ENCODE measurements around the gene OPN1MW2. TPM values are rescaled to one million over a fixed set of nuclear protein-coding genes. Genes with fewer than 3 reads are reported as not detected.
"Not testable (repeated sequence)": the region's sequence is repeated elsewhere in the genome, so short reads cannot be mapped to it uniquely, and the experiment has no call there.

The OPN1MW2 gene
- total RNA-seq, 2 experiments from 2014 or later: not detected

GRCh38 chrX:154233620-154234019 is 14.1 kb downstream of the OPN1MW2 start:
- H3K27ac ChIP-seq (ENCODE audit: low read depth, low read length, poor library complexity, severe bottlenecking); BruUV-seq (replicated peaks); intact Hi-C loops (cut with micrococcal nuclease; ENCODE audit: unreplicated experiment); H3K9me2 ChIP-seq (ENCODE audit: insufficient read depth, low read length); H3K4me2 ChIP-seq (ENCODE audit: low read length); H3K4me1 ChIP-seq (ENCODE audit: insufficient read depth, low read length, poor library complexity, severe bottlenecking); H3K79me2 ChIP-seq (ENCODE audit: insufficient read depth, low read depth, low read length); H3K9me3 ChIP-seq (ENCODE audit: low read length); H4K20me1 ChIP-seq (ENCODE audit: insufficient read depth, low read length); H3K36me3 ChIP-seq (ENCODE audit: insufficient read depth, low read length); H2AFZ ChIP-seq (ENCODE audit: low read length); POLR2A ChIA-PET; DNase-seq (ENCODE audit: low spot score); H3K4me3 ChIP-seq (ENCODE audit: low read depth, low read length, poor library complexity, severe bottlenecking); CTCF ChIA-PET (ENCODE audit: unreplicated experiment): not testable (repeated sequence)

DNA sequence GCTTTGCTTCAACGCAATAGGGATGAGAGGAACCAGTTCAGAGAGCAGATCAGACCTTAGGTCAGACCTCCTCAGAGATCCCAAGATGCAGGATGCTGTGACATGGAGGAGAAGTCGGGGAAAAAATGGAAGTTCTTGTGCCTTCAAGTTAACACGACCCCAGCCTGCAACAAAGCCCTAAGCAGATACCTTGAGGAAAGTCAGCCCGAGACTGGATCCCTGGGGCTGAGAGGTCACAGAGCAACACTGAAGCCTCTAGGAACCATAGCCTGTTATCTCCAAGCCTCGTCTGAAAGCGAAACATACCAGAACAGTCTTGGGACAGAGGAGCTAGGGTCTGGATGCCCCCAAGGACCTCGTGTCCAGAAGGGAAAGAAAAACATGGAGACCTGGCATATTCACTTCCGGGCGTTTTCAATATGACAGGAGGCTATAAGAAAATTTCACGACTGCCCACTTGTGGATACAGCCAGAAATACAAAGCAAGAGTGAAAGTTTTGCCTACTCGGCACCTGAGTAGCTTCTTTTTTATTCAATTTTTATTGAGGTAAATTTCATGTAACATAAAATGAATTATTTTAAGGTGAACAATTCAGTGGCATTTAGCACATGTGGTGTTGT is 19.5 kb downstream of the OPN1MW2 start:
- intact Hi-C loops (cut with micrococcal nuclease; ENCODE audit: unreplicated experiment); H4K20me1 ChIP-seq (ENCODE audit: insufficient read depth, low read length); H3K4me1 ChIP-seq (ENCODE audit: insufficient read depth, low read length, poor library complexity, severe bottlenecking); H3K27ac ChIP-seq (ENCODE audit: low read depth, low read length, poor library complexity, severe bottlenecking); H3K4me2 ChIP-seq (ENCODE audit: low read length); H3K9me2 ChIP-seq (ENCODE audit: insufficient read depth, low read length); H2AFZ ChIP-seq (ENCODE audit: low read length); H3K9me3 ChIP-seq (ENCODE audit: low read length); CTCF ChIA-PET (ENCODE audit: unreplicated experiment); BruUV-seq (replicated peaks); H3K4me3 ChIP-seq (ENCODE audit: low read depth, low read length, poor library complexity, severe bottlenecking); H3K79me2 ChIP-seq (ENCODE audit: insufficient read depth, low read depth, low read length); POLR2A ChIA-PET; DNase-seq (ENCODE audit: low spot score); H3K36me3 ChIP-seq (ENCODE audit: insufficient read depth, low read length): not testable (repeated sequence)

- H2AFZ ChIP-seq (ENCODE audit: low read length); H3K9me2 ChIP-seq (ENCODE audit: insufficient read depth, low read length); DNase-seq (ENCODE audit: low spot score); BruUV-seq (replicated peaks); H4K20me1 ChIP-seq (ENCODE audit: insufficient read depth, low read length); H3K9me3 ChIP-seq (ENCODE audit: low read length); H3K79me2 ChIP-seq (ENCODE audit: insufficient read depth, low read depth, low read length); H3K4me1 ChIP-seq (ENCODE audit: insufficient read depth, low read length, poor library complexity, severe bottlenecking); H3K27ac ChIP-seq (ENCODE audit: low read depth, low read length, poor library complexity, severe bottlenecking); H3K4me3 ChIP-seq (ENCODE audit: low read depth, low read length, poor library complexity, severe bottlenecking); POLR2A ChIA-PET; H3K4me2 ChIP-seq (ENCODE audit: low read length); intact Hi-C loops (cut with micrococcal nuclease; ENCODE audit: unreplicated experiment); CTCF ChIA-PET (ENCODE audit: unreplicated experiment); H3K36me3 ChIP-seq (ENCODE audit: insufficient read depth, low read length): not testable (repeated sequence)
These were observed 20.5 kb downstream of the OPN1MW2 start for GRCh38 chrX:154239982-154240503.

- CTCF ChIA-PET (ENCODE audit: unreplicated experiment); DNase-seq (ENCODE audit: low spot score); intact Hi-C loops (cut with micrococcal nuclease; ENCODE audit: unreplicated experiment): not testable (repeated sequence)
These were observed 28.0 kb downstream of the OPN1MW2 start for GRCh38 chrX:154247377-154248045.

DNA sequence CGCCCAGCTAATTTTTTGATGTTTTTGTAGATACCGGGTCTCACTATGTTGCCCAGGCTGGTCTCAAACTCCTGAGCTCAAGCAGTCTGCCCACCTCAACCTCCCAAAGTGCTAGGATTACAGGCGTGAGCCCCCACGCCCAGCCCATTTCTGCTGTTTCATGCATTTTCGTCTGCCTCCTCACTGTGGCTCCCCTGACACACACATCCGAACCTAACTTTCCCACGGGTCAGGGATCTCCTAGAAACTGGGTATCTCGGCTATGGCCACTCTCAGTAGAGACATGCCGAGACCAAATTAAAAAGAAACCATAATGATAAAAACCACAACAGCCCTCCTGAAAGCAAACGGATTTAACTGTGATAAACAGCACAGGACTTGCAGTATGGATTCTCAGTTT is 28.5 kb downstream of the OPN1MW2 start:
- H3K36me3 ChIP-seq (ENCODE audit: insufficient read depth, low read length); H3K4me2 ChIP-seq (ENCODE audit: low read length); H3K79me2 ChIP-seq (ENCODE audit: insufficient read depth, low read depth, low read length); H3K9me2 ChIP-seq (ENCODE audit: insufficient read depth, low read length); H3K27ac ChIP-seq (ENCODE audit: low read depth, low read length, poor library complexity, severe bottlenecking); intact Hi-C loops (cut with micrococcal nuclease; ENCODE audit: unreplicated experiment); H3K4me1 ChIP-seq (ENCODE audit: insufficient read depth, low read length, poor library complexity, severe bottlenecking); CTCF ChIA-PET (ENCODE audit: unreplicated experiment); DNase-seq (ENCODE audit: low spot score); H4K20me1 ChIP-seq (ENCODE audit: insufficient read depth, low read length); H3K9me3 ChIP-seq (ENCODE audit: low read length); H3K4me3 ChIP-seq (ENCODE audit: low read depth, low read length, poor library complexity, severe bottlenecking); H2AFZ ChIP-seq (ENCODE audit: low read length); POLR2A ChIA-PET; BruUV-seq (replicated peaks): not testable (repeated sequence)

More at GRCh38 chrX:154247377-154248045, 28.0 kb downstream of the OPN1MW2 start:
- H4K20me1 ChIP-seq (ENCODE audit: insufficient read depth, low read length); H3K36me3 ChIP-seq (ENCODE audit: insufficient read depth, low read length); H3K9me3 ChIP-seq (ENCODE audit: low read length); H3K4me2 ChIP-seq (ENCODE audit: low read length); POLR2A ChIA-PET; H2AFZ ChIP-seq (ENCODE audit: low read length); H3K27ac ChIP-seq (ENCODE audit: low read depth, low read length, poor library complexity, severe bottlenecking); BruUV-seq (replicated peaks); H3K79me2 ChIP-seq (ENCODE audit: insufficient read depth, low read depth, low read length); H3K4me1 ChIP-seq (ENCODE audit: insufficient read depth, low read length, poor library complexity, severe bottlenecking); H3K9me2 ChIP-seq (ENCODE audit: insufficient read depth, low read length); H3K4me3 ChIP-seq (ENCODE audit: low read depth, low read length, poor library complexity, severe bottlenecking): not testable (repeated sequence)

DNA sequence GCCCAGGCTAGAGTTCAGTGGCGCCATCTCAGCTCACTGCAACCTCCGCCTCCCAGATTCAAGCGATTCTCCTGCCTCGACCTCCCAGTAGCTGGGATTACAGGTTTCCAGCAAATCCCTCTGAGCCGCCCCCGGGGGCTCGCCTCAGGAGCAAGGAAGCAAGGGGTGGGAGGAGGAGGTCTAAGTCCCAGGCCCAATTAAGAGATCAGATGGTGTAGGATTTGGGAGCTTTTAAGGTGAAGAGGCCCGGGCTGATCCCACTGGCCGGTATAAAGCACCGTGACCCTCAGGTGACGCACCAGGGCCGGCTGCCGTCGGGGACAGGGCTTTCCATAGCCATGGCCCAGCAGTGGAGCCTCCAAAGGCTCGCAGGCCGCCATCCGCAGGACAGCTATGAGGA is 37.7 kb downstream of the OPN1MW2 start, which contains the start of gene OPN1MW3:
OPN1MW3 (plus strand) TSS at position 301 of the 400 bp plus-strand sequence; CDS start at position 339, 38 bp downstream.
- POLR2A ChIA-PET; BruUV-seq (replicated peaks); H3K9me2 ChIP-seq (ENCODE audit: insufficient read depth, low read length); H3K27ac ChIP-seq (ENCODE audit: low read depth, low read length, poor library complexity, severe bottlenecking); H3K4me2 ChIP-seq (ENCODE audit: low read length); H3K4me3 ChIP-seq (ENCODE audit: low read depth, low read length, poor library complexity, severe bottlenecking); H3K9me3 ChIP-seq (ENCODE audit: low read length); DNase-seq (ENCODE audit: low spot score); H3K36me3 ChIP-seq (ENCODE audit: insufficient read depth, low read length); H3K4me1 ChIP-seq (ENCODE audit: insufficient read depth, low read length, poor library complexity, severe bottlenecking); CTCF ChIA-PET (ENCODE audit: unreplicated experiment); H4K20me1 ChIP-seq (ENCODE audit: insufficient read depth, low read length); H2AFZ ChIP-seq (ENCODE audit: low read length); H3K79me2 ChIP-seq (ENCODE audit: insufficient read depth, low read depth, low read length); intact Hi-C loops (cut with micrococcal nuclease; ENCODE audit: unreplicated experiment): not testable (repeated sequence)
